HepG2 (cell line): ENCODE measurements around the gene STAP2. TPM values are rescaled to one million over a fixed set of nuclear protein-coding genes. Genes with fewer than 3 reads are reported as not detected.
A peak's percentile ranks its signal among the peaks of the same experiment; 100 is the strongest.

Experiments
- CBX2 ChIP-seq, 2 experiments: fragments of 200-600 bp in 1 of 2; sonication (generic); formaldehyde crosslinking in 1 of 2; IDR thresholded peaks; 2 replicates each; pipeline versions ENCODE4 v1.7.0 to v1.8.1; 2018 to 2022; ENCODE audit warnings: low read depth in 2 of 2, low read length in 1 of 2, mild to moderate bottlenecking in 1 of 2, missing genetic modification reagents in 1 of 2
- ESRRA ChIP-seq: sonication (generic); formaldehyde crosslinking; IDR thresholded peaks from 2 replicates; pipeline ENCODE4 v1.5.1; 2020; ENCODE audit warnings: mild to moderate bottlenecking, low read depth, missing genetic modification reagents
- GATAD2A ChIP-seq: IDR thresholded peaks from 2 replicates; pipeline ENCODE4 v1.6.1; 2016
- GFI1 ChIP-seq: sonication (generic); formaldehyde crosslinking; IDR thresholded peaks from 2 replicates; pipeline ENCODE4 v1.5.0; 2020; ENCODE audit warnings: missing genetic modification reagents, mild to moderate bottlenecking, borderline replicate concordance
- HNF1B ChIP-seq: sonication (generic); formaldehyde crosslinking; IDR thresholded peaks from 2 replicates; pipeline ENCODE4 v1.5.1; 2020; ENCODE audit warnings: mild to moderate bottlenecking, moderate library complexity, missing genetic modification reagents
- MATR3 ChIP-seq: sonication (generic); formaldehyde crosslinking; IDR thresholded peaks from 2 replicates; pipeline ENCODE4 v1.4.0; 2020; ENCODE audit warnings: missing genetic modification reagents
- MBNL3 ChIP-seq: fragments of 250-450 bp; sonication (Bioruptor Pico); conservative IDR thresholded peaks from 2 replicates; pipeline ENCODE4 v1.8.0; 2022; ENCODE audit warnings: mild to moderate bottlenecking, inconsistent platforms
- NFIC ChIP-seq: IDR thresholded peaks from 2 replicates; pipeline ENCODE4 v1.6.1; 2012; ENCODE audit warnings: mild to moderate bottlenecking, low read length, inconsistent platforms
- NR2F2 ChIP-seq: IDR thresholded peaks from 2 replicates; pipeline ENCODE4 v1.6.1; 2012; ENCODE audit warnings: low read depth, inconsistent platforms, borderline replicate concordance
- PPARG ChIP-seq: conservative IDR thresholded peaks from 2 replicates; pipeline ENCODE4 v1.6.1; 2016; ENCODE audit warnings: missing biosample characterization, missing genetic modification reagents
- RCOR2 ChIP-seq: IDR thresholded peaks from 2 replicates; pipeline ENCODE4 v1.6.1; 2016; ENCODE audit warnings: missing biosample characterization, missing genetic modification reagents
- REL ChIP-seq: sonication (generic); formaldehyde crosslinking; conservative IDR thresholded peaks from 2 replicates; pipeline ENCODE4 v1.8.0; 2022; ENCODE audit warnings: mild to moderate bottlenecking, missing genetic modification reagents, moderate library complexity
- RFX5 ChIP-seq: IDR thresholded peaks from 2 replicates; pipeline ENCODE4 v1.6.1; 2011; ENCODE audit warnings: low read depth, low read length, improper control_type of control experiment
- RFXAP ChIP-seq: sonication (generic); formaldehyde crosslinking; IDR thresholded peaks from 2 replicates; pipeline ENCODE4 v1.4.0; 2020; ENCODE audit warnings: missing genetic modification reagents, borderline replicate concordance
- SMAD3 ChIP-seq: sonication (generic); formaldehyde crosslinking; IDR thresholded peaks from 2 replicates; pipeline ENCODE4 v1.4.0; 2020; ENCODE audit warnings: missing genetic modification reagents
- ZFP36L2 ChIP-seq: sonication (generic); formaldehyde crosslinking; IDR thresholded peaks from 2 replicates; pipeline ENCODE4 v1.4.0; 2020; ENCODE audit warnings: missing genetic modification reagents
- ZNF234 ChIP-seq: sonication (generic); formaldehyde crosslinking; conservative IDR thresholded peaks from 2 replicates; pipeline ENCODE4 v1.5.1; 2020; ENCODE audit warnings: mild to moderate bottlenecking, missing genetic modification reagents
- ZNF282 ChIP-seq: fragments of 450-650 bp; IDR thresholded peaks from 2 replicates; pipeline ENCODE4 v1.6.1; 2018; ENCODE audit not compliant: partially characterized antibody
- ZNF501 ChIP-seq: sonication (generic); formaldehyde crosslinking; IDR thresholded peaks from 2 replicates; pipeline ENCODE4 v1.5.1; 2020; ENCODE audit warnings: mild to moderate bottlenecking, moderate library complexity, missing genetic modification reagents
- ZNF607 ChIP-seq: sonication (generic); formaldehyde crosslinking; IDR thresholded peaks from 2 replicates; pipeline ENCODE4 v1.5.1; 2020; ENCODE audit warnings: missing genetic modification reagents, mild to moderate bottlenecking, borderline replicate concordance
- ZNF616 ChIP-seq: sonication (generic); formaldehyde crosslinking; IDR thresholded peaks from 2 replicates; pipeline ENCODE4 v1.5.0; 2020; ENCODE audit warnings: low read depth, mild to moderate bottlenecking, missing genetic modification reagents
- ZNF652 ChIP-seq: IDR thresholded peaks from 2 replicates; pipeline ENCODE4 v1.6.1; 2016; ENCODE audit warnings: low read depth, borderline replicate concordance
- polyA plus RNA-seq, 8 experiments: library from polyadenylated mRNA; depleted of rRNA in 3 of 8; stranded (reverse) in 7 of 8; unstranded in 1 of 8; fragments of >200 nt; fragmentation: Illumina TruSeq in 4 of 8; extraction: Trizol in 4 of 8; gene quantifications; 2 replicates each; pipeline versions ENCODE4 v1.2.1 to v1.2.3, GENCODE V29; 2011 to 2016; ENCODE audit warnings: low read depth in 4 of 8, missing spikeins in 1 of 8, mixed read lengths in 1 of 8; ENCODE audit not compliant: insufficient read depth in 1 of 8
- total RNA-seq, 5 experiments: library from RNA; depleted of rRNA; stranded (reverse); fragments of >200 nt; fragmentation: Illumina TruSeq; extraction: Trizol; gene quantifications; 2 replicates each; pipeline ENCODE4 v1.2.3, GENCODE V29; 2016; ENCODE audit warnings: low read depth in 1 of 5
- TF ChIP-seq, protein P1 (sequence below): sonication (generic); formaldehyde crosslinking; IDR thresholded peaks from 2 replicates; pipeline ENCODE4 v1.5.0; 2020; ENCODE audit warnings: mild to moderate bottlenecking, missing genetic modification reagents, borderline replicate concordance
- TF ChIP-seq, protein P2 (sequence below): sonication (generic); formaldehyde crosslinking; IDR thresholded peaks from 2 replicates; pipeline ENCODE4 v1.4.0; 2020; ENCODE audit warnings: missing genetic modification reagents

STAP2 gene
- total and polyA plus RNA-seq, 2 of the 13 experiments (the other 11 are each of a cell fraction or from before 2014, with no cell fraction given), result 39.0 to 43.7 TPM

DNA sequence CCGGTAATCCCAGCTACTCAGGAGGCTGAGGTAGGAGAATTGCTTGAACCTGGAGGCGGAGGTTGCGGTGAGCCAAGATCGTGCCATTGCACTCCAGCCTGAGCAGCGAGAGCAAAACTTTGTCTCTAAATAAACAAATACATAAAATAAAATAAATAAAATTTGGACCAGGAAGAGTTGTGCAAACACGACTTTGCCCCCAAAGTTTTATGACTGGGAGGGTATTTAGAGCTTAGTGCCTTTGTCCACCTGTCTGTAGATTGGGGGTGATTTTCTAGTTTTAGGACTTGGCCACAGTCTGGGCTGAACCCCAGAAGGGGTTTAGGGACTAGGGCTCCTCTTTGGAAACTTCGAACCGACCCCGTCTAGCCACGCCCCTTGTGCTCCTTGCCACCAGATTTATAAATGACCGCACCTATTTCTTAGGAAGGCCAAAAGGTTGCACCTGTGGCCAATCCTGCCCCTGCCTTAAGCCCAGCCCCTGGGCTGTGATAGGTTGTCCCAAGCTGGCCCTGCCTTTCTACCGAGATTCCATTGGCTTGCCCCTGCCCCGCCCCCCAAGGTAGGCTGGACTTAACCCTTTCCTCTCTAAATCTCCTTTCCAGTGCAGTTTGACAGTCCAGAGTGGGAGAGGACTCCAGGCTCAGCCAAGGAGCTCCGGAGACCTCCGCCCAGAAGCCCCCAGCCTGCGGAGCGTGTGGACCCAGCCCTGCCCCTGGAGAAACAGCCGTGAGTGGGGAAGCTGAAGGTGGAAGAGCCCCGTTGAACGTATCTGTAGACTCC lies 54.3 kb downstream of the STAP2 start (continued):
- TF ChIP-seq HNF1B (CRISPR knock-in tag), result peak; percentile 30; the same call in 1 of the 2 replicates
- peak; percentile 32; the same call in 1 of the 2 replicates for TF ChIP-seq GFI1
- TF ChIP-seq ZNF501, result peak; percentile 73; the same call in 1 of the 2 replicates
- TF ChIP-seq MATR3 (CRISPR knock-in tag), result no peak
- TF ChIP-seq, protein P1, sequence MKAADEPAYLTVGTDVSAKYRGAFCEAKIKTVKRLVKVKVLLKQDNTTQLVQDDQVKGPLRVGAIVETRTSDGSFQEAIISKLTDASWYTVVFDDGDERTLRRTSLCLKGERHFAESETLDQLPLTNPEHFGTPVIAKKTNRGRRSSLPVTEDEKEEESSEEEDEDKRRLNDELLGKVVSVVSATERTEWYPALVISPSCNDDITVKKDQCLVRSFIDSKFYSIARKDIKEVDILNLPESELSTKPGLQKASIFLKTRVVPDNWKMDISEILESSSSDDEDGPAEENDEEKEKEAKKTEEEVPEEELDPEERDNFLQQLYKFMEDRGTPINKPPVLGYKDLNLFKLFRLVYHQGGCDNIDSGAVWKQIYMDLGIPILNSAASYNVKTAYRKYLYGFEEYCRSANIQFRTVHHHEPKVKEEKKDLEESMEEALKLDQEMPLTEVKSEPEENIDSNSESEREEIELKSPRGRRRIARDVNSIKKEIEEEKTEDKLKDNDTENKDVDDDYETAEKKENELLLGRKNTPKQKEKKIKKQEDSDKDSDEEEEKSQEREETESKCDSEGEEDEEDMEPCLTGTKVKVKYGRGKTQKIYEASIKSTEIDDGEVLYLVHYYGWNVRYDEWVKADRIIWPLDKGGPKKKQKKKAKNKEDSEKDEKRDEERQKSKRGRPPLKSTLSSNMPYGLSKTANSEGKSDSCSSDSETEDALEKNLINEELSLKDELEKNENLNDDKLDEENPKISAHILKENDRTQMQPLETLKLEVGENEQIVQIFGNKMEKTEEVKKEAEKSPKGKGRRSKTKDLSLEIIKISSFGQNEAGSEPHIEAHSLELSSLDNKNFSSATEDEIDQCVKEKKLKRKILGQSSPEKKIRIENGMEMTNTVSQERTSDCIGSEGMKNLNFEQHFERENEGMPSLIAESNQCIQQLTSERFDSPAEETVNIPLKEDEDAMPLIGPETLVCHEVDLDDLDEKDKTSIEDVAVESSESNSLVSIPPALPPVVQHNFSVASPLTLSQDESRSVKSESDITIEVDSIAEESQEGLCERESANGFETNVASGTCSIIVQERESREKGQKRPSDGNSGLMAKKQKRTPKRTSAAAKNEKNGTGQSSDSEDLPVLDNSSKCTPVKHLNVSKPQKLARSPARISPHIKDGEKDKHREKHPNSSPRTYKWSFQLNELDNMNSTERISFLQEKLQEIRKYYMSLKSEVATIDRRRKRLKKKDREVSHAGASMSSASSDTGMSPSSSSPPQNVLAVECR, result peak; percentile 51; the same call in 1 of the 2 replicates
- TF ChIP-seq RFXAP, result peak; percentile 28; the same call in 1 of the 2 replicates
- peak; percentile 49 for TF ChIP-seq RFX5
- no peak for TF ChIP-seq ZNF282
- no peak for TF ChIP-seq MBNL3 (CRISPR knock-in tag)
- no peak for TF ChIP-seq ZNF234 (CRISPR knock-in tag)
- TF ChIP-seq ESRRA, result no peak
- TF ChIP-seq GATAD2A (CRISPR knock-in tag), result 0 out of 2 replicates have a peak, but pooled peaks have one; percentile 13
- TF ChIP-seq RCOR2 (CRISPR knock-in tag), result 0 out of 2 replicates have a peak, but pooled peaks have one; percentile 13
- TF ChIP-seq NFIC, result no peak
- peak; percentile 99 for TF ChIP-seq ZNF652
- 0 out of 2 replicates have a peak, but pooled peaks have one; percentile 41 for TF ChIP-seq ZNF607 (CRISPR knock-in tag)
- TF ChIP-seq, protein P2, sequence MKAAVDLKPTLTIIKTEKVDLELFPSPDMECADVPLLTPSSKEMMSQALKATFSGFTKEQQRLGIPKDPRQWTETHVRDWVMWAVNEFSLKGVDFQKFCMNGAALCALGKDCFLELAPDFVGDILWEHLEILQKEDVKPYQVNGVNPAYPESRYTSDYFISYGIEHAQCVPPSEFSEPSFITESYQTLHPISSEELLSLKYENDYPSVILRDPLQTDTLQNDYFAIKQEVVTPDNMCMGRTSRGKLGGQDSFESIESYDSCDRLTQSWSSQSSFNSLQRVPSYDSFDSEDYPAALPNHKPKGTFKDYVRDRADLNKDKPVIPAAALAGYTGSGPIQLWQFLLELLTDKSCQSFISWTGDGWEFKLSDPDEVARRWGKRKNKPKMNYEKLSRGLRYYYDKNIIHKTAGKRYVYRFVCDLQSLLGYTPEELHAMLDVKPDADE (CRISPR knock-in tag), result no peak
- TF ChIP-seq REL, result no peak
- 0 out of 2 replicates have a peak, but pooled peaks have one; percentile 17 for TF ChIP-seq NR2F2
- 0 out of 2 replicates have a peak, but pooled peaks have one; percentile 31 for TF ChIP-seq ZNF616
- no peak for TF ChIP-seq SMAD3 (CRISPR knock-in tag)
- no peak for TF ChIP-seq PPARG
- no peak for TF ChIP-seq CBX2 (IDR thresholded peaks at IDR 0.05; ENCODE audit: low read depth, low read length)
- no peak for TF ChIP-seq CBX2 (CRISPR knock-in tag; IDR thresholded peaks at IDR 0.05; ENCODE audit: low read depth)
- TF ChIP-seq ZFP36L2 (CRISPR knock-in tag), result no peak
